ENCODE results near the gene NAGS. TPM values are rescaled to one million over a fixed set of nuclear protein-coding genes. Genes with fewer than 3 reads are reported as not detected.

The NAGS gene
- polyA plus RNA-seq, 2 of the 4 experiments (the other 2 are of a cell fraction) = 0.66 to 0.88 TPM

DNA sequence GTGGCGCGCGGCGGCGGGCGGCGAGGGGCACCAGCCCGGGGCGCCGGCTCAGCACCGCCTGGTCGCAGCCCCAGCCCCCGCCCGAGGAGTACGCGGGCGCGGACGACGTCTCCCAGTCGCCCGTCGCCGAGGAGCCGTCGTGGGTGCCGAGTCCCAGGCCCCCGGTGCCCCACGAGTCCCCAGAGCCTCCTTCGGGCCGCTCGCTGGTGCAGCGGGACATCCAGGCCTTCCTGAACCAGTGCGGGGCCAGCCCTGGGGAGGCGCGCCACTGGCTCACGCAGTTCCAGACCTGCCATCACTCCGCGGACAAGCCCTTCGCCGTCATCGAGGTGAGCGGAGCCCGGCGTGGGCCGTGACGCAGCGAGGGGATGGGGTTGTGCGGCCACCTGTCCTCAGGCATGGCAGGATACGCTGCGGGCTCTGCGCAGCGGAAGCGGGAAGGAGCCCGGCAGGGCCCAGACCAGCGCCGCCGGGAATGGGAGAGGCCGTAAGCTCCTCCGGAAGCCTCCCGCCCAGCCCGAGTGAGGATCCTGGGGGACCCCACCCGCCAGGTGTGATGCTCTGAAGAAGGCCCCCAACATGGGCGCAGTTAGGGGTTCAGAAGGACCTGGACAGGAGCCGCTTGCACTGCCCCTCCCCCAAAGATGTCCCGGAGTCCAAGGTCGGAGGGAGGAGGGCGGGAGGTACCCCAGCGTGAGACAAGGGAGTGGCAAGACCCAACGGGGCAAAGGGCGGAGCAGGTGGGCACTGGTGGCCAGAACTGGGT, 522 bp downstream of the NAGS start:
- POLR2A ChIA-PET = no interaction called here
- WGBS (ENCODE audit: missing lambda C conversion rate) = 95% methylated on average over 71 of the region's 71 CpGs
- H3K27ac ChIP-seq = no peak overlapping the region
- DNase-seq (ENCODE audit: low read depth in 1 of 2, low spot score in 1 of 2) = no peak
- H3K4me3 ChIP-seq = no peak overlapping the region
- TF ChIP-seq ZNF302 (CRISPR knock-in tag; IDR thresholded peaks at IDR 0.05) = no peak
- no peak for TF ChIP-seq HOXB13 (CRISPR knock-in tag; IDR thresholded peaks at IDR 0.05; ENCODE audit: low read depth)
- TF ChIP-seq POLR2AphosphoS2 (conservative IDR thresholded peaks at IDR 0.05; ENCODE audit: low read length) = no peak
- TF ChIP-seq FOSL2 (IDR thresholded peaks at IDR 0.05) = no peak
- TF ChIP-seq FOSL2 (CRISPR knock-in tag; IDR thresholded peaks at IDR 0.05) = no peak
- no peak for TF ChIP-seq RFX5 (IDR thresholded peaks at IDR 0.05)
- no peak for TF ChIP-seq RARB (CRISPR knock-in tag; IDR thresholded peaks at IDR 0.05)
- TF ChIP-seq, protein P1, sequence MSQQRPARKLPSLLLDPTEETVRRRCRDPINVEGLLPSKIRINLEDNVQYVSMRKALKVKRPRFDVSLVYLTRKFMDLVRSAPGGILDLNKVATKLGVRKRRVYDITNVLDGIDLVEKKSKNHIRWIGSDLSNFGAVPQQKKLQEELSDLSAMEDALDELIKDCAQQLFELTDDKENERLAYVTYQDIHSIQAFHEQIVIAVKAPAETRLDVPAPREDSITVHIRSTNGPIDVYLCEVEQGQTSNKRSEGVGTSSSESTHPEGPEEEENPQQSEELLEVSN (IDR thresholded peaks at IDR 0.05; ENCODE audit: borderline replicate concordance, low read depth) = no peak
- TF ChIP-seq CEBPB (IDR thresholded peaks at IDR 0.05) = no peak
- TF ChIP-seq SMC3 (IDR thresholded peaks at IDR 0.05) = no peak
- no peak for TF ChIP-seq PHF8 (IDR thresholded peaks at IDR 0.05; ENCODE audit: borderline replicate concordance, low read depth)
- TF ChIP-seq SREBF2 (IDR thresholded peaks at IDR 0.05) = no peak
- TF ChIP-seq, protein P2, sequence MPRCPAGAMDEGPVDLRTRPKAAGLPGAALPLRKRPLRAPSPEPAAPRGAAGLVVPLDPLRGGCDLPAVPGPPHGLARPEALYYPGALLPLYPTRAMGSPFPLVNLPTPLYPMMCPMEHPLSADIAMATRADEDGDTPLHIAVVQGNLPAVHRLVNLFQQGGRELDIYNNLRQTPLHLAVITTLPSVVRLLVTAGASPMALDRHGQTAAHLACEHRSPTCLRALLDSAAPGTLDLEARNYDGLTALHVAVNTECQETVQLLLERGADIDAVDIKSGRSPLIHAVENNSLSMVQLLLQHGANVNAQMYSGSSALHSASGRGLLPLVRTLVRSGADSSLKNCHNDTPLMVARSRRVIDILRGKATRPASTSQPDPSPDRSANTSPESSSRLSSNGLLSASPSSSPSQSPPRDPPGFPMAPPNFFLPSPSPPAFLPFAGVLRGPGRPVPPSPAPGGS (IDR thresholded peaks at IDR 0.05) = no peak
- TF ChIP-seq MAZ (IDR thresholded peaks at IDR 0.05; ENCODE audit: borderline replicate concordance, low read depth, low read length) = no peak
- H3K4me2 ChIP-seq = no peak overlapping the region
- FAIRE-seq = no peak
- no peak for ATAC-seq
- H3K9me3 ChIP-seq = no peaks in the 10 kb centered on the region
- H3K4me1 ChIP-seq = peaks cover 18% of the 10 kb centered on the region
- CTCF ChIA-PET = interaction anchor here (0.7 to 24.9 kb wide), 5 partner anchors 9 to 125 kb away, joined by 3 to 657 read pairs (median 4); partner anchors contain the start of genes PPY and PYY

GRCh38 chr17:44005527-44006271, 1.3 kb downstream of the NAGS start:
- Histone ChIP-seq H3K9me3 (no peaks in the 10 kb centered on the region), H3K4me2 (peak overlapping the region; percentile 89), H3K27ac (peak overlapping the region in 1 of 2 experiments; percentile 83; a peak in 3 of 6 replicates), H3K4me3 (peak overlapping the region; percentile 51; the same call in 1 of the 3 replicates), H3K4me1 (peaks cover 18% of the 10 kb centered on the region)
- POLR2A ChIA-PET = interaction anchor here (0.8 to 1.0 kb wide), 2 partner anchors 33 to 105 kb away, joined by 3 to 4 read pairs; no protein-coding TSS in a partner anchor
- no peak for FAIRE-seq
- peak in 1 of 2 experiments; percentile 15; a peak in 3 of 6 replicates for ATAC-seq
- DNase-seq (ENCODE audit: low read depth in 1 of 2, low spot score in 1 of 2) = peak in 1 of 2 experiments; percentile 32
- WGBS (ENCODE audit: missing lambda C conversion rate) = 93% methylated on average over 56 of the region's 59 CpGs
- CTCF ChIA-PET = interaction anchor here (0.6 to 24.9 kb wide), 7 partner anchors 10 to 125 kb away, joined by 3 to 657 read pairs (median 4); partner anchors contain the start of genes PPY and PYY
- TF ChIP-seq ZC3H11A (IDR thresholded peaks at IDR 0.05) = no peak
- no peak for TF ChIP-seq ZFP36 (IDR thresholded peaks at IDR 0.05; ENCODE audit: borderline replicate concordance, partially characterized antibody)
- no peak for TF ChIP-seq FOSL2 (IDR thresholded peaks at IDR 0.05)
- no peak for TF ChIP-seq FOSL2 (CRISPR knock-in tag; IDR thresholded peaks at IDR 0.05)
- TF ChIP-seq CBX2 (IDR thresholded peaks at IDR 0.05; ENCODE audit: borderline replicate concordance, low read depth) = no peak
- TF ChIP-seq HDAC2 (IDR thresholded peaks at IDR 0.05) = no peak
- TF ChIP-seq RCOR1 (IDR thresholded peaks at IDR 0.05; ENCODE audit: low read depth, low read length) = no peak
- no peak for TF ChIP-seq EP300 (IDR thresholded peaks at IDR 0.05)
- TF ChIP-seq ZSCAN20 (CRISPR knock-in tag; IDR thresholded peaks at IDR 0.05) = no peak
- TF ChIP-seq, protein P1 (IDR thresholded peaks at IDR 0.05; ENCODE audit: borderline replicate concordance, low read depth) = no peak
- TF ChIP-seq PHF8 (IDR thresholded peaks at IDR 0.05; ENCODE audit: borderline replicate concordance, low read depth) = no peak
- TF ChIP-seq HOXB13 (CRISPR knock-in tag; IDR thresholded peaks at IDR 0.05; ENCODE audit: low read depth) = no peak
- no peak for TF ChIP-seq POLR2AphosphoS2 (conservative IDR thresholded peaks at IDR 0.05; ENCODE audit: low read length)
- TF ChIP-seq TFCP2L1 (CRISPR knock-in tag; IDR thresholded peaks at IDR 0.05) = no peak
- TF ChIP-seq, protein P3, sequence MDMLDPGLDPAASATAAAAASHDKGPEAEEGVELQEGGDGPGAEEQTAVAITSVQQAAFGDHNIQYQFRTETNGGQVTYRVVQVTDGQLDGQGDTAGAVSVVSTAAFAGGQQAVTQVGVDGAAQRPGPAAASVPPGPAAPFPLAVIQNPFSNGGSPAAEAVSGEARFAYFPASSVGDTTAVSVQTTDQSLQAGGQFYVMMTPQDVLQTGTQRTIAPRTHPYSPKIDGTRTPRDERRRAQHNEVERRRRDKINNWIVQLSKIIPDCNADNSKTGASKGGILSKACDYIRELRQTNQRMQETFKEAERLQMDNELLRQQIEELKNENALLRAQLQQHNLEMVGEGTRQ (IDR thresholded peaks at IDR 0.05) = no peak
- TF ChIP-seq, protein P4, sequence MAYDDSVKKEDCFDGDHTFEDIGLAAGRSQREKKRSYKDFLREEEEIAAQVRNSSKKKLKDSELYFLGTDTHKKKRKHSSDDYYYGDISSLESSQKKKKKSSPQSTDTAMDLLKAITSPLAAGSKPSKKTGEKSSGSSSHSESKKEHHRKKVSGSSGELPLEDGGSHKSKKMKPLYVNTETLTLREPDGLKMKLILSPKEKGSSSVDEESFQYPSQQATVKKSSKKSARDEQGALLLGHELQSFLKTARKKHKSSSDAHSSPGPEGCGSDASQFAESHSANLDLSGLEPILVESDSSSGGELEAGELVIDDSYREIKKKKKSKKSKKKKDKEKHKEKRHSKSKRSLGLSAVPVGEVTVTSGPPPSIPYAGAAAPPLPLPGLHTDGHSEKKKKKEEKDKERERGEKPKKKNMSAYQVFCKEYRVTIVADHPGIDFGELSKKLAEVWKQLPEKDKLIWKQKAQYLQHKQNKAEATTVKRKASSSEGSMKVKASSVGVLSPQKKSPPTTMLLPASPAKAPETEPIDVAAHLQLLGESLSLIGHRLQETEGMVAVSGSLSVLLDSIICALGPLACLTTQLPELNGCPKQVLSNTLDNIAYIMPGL (CRISPR knock-in tag; IDR thresholded peaks at IDR 0.05; ENCODE audit: borderline replicate concordance) = no peak
- no peak for TF ChIP-seq REST (IDR thresholded peaks at IDR 0.05)
